Panc1 (cell line): ENCODE data around the gene LEPROT.

ENCODE experiments used
- CTCF ChIP-seq: fragments of 450-650 bp; IDR thresholded peaks from 2 replicates; pipeline ENCODE4 v1.5.1; 2017; ENCODE audit warnings: mild to moderate bottlenecking
- TCF7L2 ChIP-seq: IDR thresholded peaks from 2 replicates; pipeline ENCODE4 v1.6.1; 2011; ENCODE audit warnings: mild to moderate bottlenecking, low read depth, low read length, inconsistent platforms

- TF ChIP-seq CTCF (no peak), TCF7L2 (no peak)
These were observed 7.5 kb upstream of the LEPROT start for GRCh38 chr1:65412984-65413375.
